Large intestine (tissue), 3 donors: ENCODE measurements around the gene WNT9B. TPM values are rescaled to one million over a fixed set of nuclear protein-coding genes. Genes with fewer than 3 reads are reported as not detected.
A peak's percentile ranks its signal among the peaks of the same experiment; 100 is the strongest.

Experiments used
- DNase-seq, 2 donors: peaks; one replicate each; pipeline versions ENCODE4 v3.0.0 to v3.0.0-alpha.2; 2013
- H3K27ac ChIP-seq: one replicate; pipeline ENCODE4 v1.5.1; 2013; ENCODE audit warnings: low read length
- H3K27me3 ChIP-seq: 2 replicates; pipeline ENCODE4 v1.6.1; 2013; ENCODE audit warnings: low read length; ENCODE audit not compliant: control insufficient read depth, insufficient read depth
- H3K36me3 ChIP-seq: 2 replicates; pipeline ENCODE4 v1.6.1; 2013; ENCODE audit warnings: low read length; ENCODE audit not compliant: control insufficient read depth, insufficient read depth
- H3K4me1 ChIP-seq: one replicate; pipeline ENCODE4 v1.6.1; 2013; ENCODE audit warnings: low read length; ENCODE audit not compliant: control insufficient read depth, insufficient read depth
- H3K4me3 ChIP-seq: one replicate; pipeline ENCODE4 v1.5.1; 2013; ENCODE audit warnings: low read length
- H3K9me3 ChIP-seq: one replicate; pipeline ENCODE4 v1.6.1; 2013; ENCODE audit warnings: mild to moderate bottlenecking, low read depth, low read length, moderate library complexity; ENCODE audit not compliant: control insufficient read depth
- WGBS: methylation state at CpG from one replicate; pipeline ENCODE4 v1.1.5; 2013; ENCODE audit warnings: low lambda C conversion rate; ENCODE audit not compliant: insufficient coverage; 5-methylcytosine and 5-hydroxymethylcytosine counted together
- polyA plus RNA-seq: library from polyadenylated mRNA; unstranded; fragments of 120-200 nt; gene quantifications from one replicate; pipeline ENCODE4 v1.2.1, GENCODE V29; 2013

Gene WNT9B
- polyA plus RNA-seq, 1 donor: not detected

GRCh38 chr17:46881015-46881414, 29.6 kb downstream of the WNT9B start:
- no CpG with 5 or more reads among the region's 5 CpGs for WGBS
- Histone ChIP-seq H3K36me3 (no peaks in the 10 kb centered on the region), H3K4me1 (no peaks in the 10 kb centered on the region), H3K27ac (no peak overlapping the region), H3K27me3 (no peaks in the 10 kb centered on the region), H3K4me3 (no peak overlapping the region), H3K9me3 (no peaks in the 10 kb centered on the region)
- DNase-seq: no peak

GRCh38 chr17:46882666-46883065, 31.3 kb downstream of the WNT9B start:
- Histone ChIP-seq H3K4me3 (no peak overlapping the region), H3K9me3 (no peaks in the 10 kb centered on the region), H3K27ac (no peak overlapping the region), H3K4me1 (no peaks in the 10 kb centered on the region), H3K27me3 (no peaks in the 10 kb centered on the region), H3K36me3 (no peaks in the 10 kb centered on the region)
- WGBS: 80% methylated on average over 2 of the region's 8 CpGs
- no peak for DNase-seq

GRCh38 chr17:46883871-46884520, 32.6 kb downstream of the WNT9B start:
- WGBS: no CpG with 5 or more reads among the region's 19 CpGs

GRCh38 chr17:46884552-46884951, 33.2 kb downstream of the WNT9B start:
- Histone ChIP-seq H3K9me3 (no peaks in the 10 kb centered on the region), H3K4me3 (no peak overlapping the region), H3K27ac (no peak overlapping the region), H3K27me3 (no peaks in the 10 kb centered on the region), H3K36me3 (no peaks in the 10 kb centered on the region), H3K4me1 (no peaks in the 10 kb centered on the region)
- WGBS: no CpG with 5 or more reads among the region's 7 CpGs
- no peak for DNase-seq

More at GRCh38 chr17:46883871-46884520, 32.6 kb downstream of the WNT9B start:
- DNase-seq: no peak
- Histone ChIP-seq H3K27ac (no peak overlapping the region), H3K27me3 (no peaks in the 10 kb centered on the region), H3K9me3 (no peaks in the 10 kb centered on the region), H3K4me3 (no peak overlapping the region), H3K4me1 (no peaks in the 10 kb centered on the region), H3K36me3 (no peaks in the 10 kb centered on the region)

GRCh38 chr17:46885415-46886309, 34.3 kb downstream of the WNT9B start:
- 100% methylated on average over 1 of the region's 10 CpGs for WGBS

GRCh38 chr17:46886310-46886663, 34.9 kb downstream of the WNT9B start:
- no CpG with 5 or more reads among the region's 1 CpG for WGBS
- no peak for DNase-seq
- Histone ChIP-seq H3K4me3 (no peak overlapping the region), H3K4me1 (no peaks in the 10 kb centered on the region), H3K36me3 (no peaks in the 10 kb centered on the region), H3K27ac (no peak overlapping the region), H3K27me3 (no peaks in the 10 kb centered on the region), H3K9me3 (no peaks in the 10 kb centered on the region)

More at GRCh38 chr17:46885415-46886309, 34.3 kb downstream of the WNT9B start:
- Histone ChIP-seq H3K4me3 (no peak overlapping the region), H3K4me1 (no peaks in the 10 kb centered on the region), H3K36me3 (no peaks in the 10 kb centered on the region), H3K9me3 (no peaks in the 10 kb centered on the region), H3K27ac (no peak overlapping the region), H3K27me3 (no peaks in the 10 kb centered on the region)
- no peak for DNase-seq

GRCh38 chr17:46887717-46888116, 36.3 kb downstream of the WNT9B start:
- H3K36me3 ChIP-seq: no peaks in the 10 kb centered on the region
- DNase-seq: no peak
- no peak overlapping the region for H3K27ac ChIP-seq
- no CpG with 5 or more reads among the region's 3 CpGs for WGBS
- no peaks in the 10 kb centered on the region for H3K9me3 ChIP-seq
- no peaks in the 10 kb centered on the region for H3K4me1 ChIP-seq
- H3K4me3 ChIP-seq: no peak overlapping the region
- H3K27me3 ChIP-seq: peaks cover 3% of the 10 kb centered on the region

GRCh38 chr17:46888727-46889126, 37.3 kb downstream of the WNT9B start:
- no peak for DNase-seq

GRCh38 chr17:46889519-46889918, 38.1 kb downstream of the WNT9B start:
- H3K27me3 ChIP-seq: peaks cover 15% of the 10 kb centered on the region
- DNase-seq: peak in 1 of 2 donors; percentile 27

More at GRCh38 chr17:46888727-46889126, 37.3 kb downstream of the WNT9B start:
- no peaks in the 10 kb centered on the region for H3K9me3 ChIP-seq
- H3K27ac ChIP-seq: no peak overlapping the region
- peaks cover 8% of the 10 kb centered on the region for H3K27me3 ChIP-seq
- H3K4me1 ChIP-seq: no peaks in the 10 kb centered on the region
- no peaks in the 10 kb centered on the region for H3K36me3 ChIP-seq
- WGBS: no CpG with 5 or more reads among the region's 1 CpG
- H3K4me3 ChIP-seq: no peak overlapping the region

GRCh38 chr17:46889992-46890564, 38.7 kb downstream of the WNT9B start:
- Histone ChIP-seq H3K27me3 (peaks cover 21% of the 10 kb centered on the region), H3K36me3 (no peaks in the 10 kb centered on the region), H3K27ac (no peak overlapping the region), H3K9me3 (no peaks in the 10 kb centered on the region), H3K4me3 (no peak overlapping the region), H3K4me1 (no peaks in the 10 kb centered on the region)
- DNase-seq: no peak
- WGBS: 60% methylated on average over 1 of the region's 13 CpGs

More at GRCh38 chr17:46889519-46889918, 38.1 kb downstream of the WNT9B start:
- no peaks in the 10 kb centered on the region for H3K36me3 ChIP-seq
- WGBS: no CpG with 5 or more reads among the region's 4 CpGs
- H3K9me3 ChIP-seq: no peaks in the 10 kb centered on the region
- no peaks in the 10 kb centered on the region for H3K4me1 ChIP-seq
- no peak overlapping the region for H3K27ac ChIP-seq
- H3K4me3 ChIP-seq: no peak overlapping the region
